A549 treated with GW870086 at 1 μM for 4 hours (cell line): ENCODE results near the gene ERICH6. TPM values are rescaled to one million over a fixed set of nuclear protein-coding genes. Genes with fewer than 3 reads are reported as not detected.

Experiments used
- total RNA-seq: library from RNA; stranded (reverse); fragments of 200-300 nt; extraction: Qiagen RNA extraction; gene quantifications from 5 replicates; pipeline ENCODE4 v1.2.3, GENCODE V29; 2022; ENCODE audit warnings: low read depth

The ERICH6 gene
- 0.06 TPM in 1 of 5 replicates, not detected in the others for total RNA-seq

DNA sequence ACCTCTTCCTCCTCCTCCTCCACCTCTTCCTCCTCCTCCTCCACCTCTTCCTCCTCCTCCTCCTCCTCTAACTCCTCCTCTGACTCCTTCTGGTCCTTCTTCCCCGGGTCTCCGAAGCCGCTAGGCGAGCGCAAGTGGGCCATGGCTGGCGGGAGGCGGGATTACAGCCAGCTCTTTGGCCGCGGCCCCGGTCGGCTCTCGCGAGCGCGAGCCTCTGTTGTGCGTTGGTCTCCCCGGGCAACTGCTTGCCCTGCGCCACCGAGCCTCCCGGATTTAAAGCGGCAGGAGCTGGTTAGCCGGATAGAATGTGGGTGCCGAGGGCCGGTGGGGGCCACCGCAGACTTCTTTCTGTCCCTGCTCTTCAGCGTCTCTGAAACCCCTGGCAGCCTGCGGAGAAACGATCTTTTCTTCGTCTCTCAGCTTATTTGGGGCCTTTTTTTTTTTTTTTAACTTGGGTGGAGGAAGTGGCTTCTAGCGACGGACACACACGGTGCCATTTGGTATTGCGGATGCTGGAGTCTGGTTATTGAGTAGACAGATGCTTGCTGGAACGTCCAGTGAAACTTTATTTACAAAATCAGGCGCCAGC, at the start of gene ERICH6:
ERICH6 (minus strand) TSS at position 165 of the 589 bp plus-strand sequence; CDS start at position 143, 22 bp downstream.

Other genes starting within 250 kb of the ERICH6 start
- gene SERP1, start 157.4 kb downstream of the ERICH6 start, total RNA-seq: 68.8 to 112 TPM (median 96.8 TPM) in 5 replicates
- 61.7 to 92.4 TPM (median 71.0 TPM) in 5 replicates for gene EIF2A, start 157.1 kb downstream of the ERICH6 start, total RNA-seq
- gene SELENOT, start 100.6 kb downstream of the ERICH6 start, total RNA-seq: 82.3 to 114 TPM (median 107 TPM) in 5 replicates
- 15.2 to 19.6 TPM (median 18.3 TPM) in 5 replicates for gene SIAH2, start 59.2 kb upstream of the ERICH6 start, total RNA-seq
- gene MINDY4B, start 201.5 kb upstream of the ERICH6 start, total RNA-seq: not detected in 5 replicates